ENCODE measurements around the gene SECISBP2L.

DNA sequence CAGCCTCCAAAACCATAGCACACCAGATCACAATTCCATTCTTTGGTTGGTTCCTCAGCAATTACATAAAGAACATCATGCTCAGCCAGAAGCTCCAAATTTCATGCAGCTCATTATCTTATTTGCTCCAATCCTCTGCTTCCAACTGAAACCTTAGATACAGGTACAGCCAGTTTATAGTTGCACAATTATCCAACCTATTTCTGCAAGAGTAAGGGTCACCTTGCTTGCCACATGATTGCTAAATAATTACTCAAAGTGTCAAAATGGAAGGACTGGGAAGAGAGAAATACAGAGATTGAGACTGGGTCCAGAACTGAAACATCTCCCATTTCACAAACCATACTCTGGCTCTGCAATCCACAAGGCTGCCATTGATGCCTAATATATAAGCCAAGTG lies 59.1 kb downstream of the SECISBP2L start:
- no peak for TF ChIP-seq CTCF (IDR thresholded peaks at IDR 0.05 in 4 of 5, conservative IDR thresholded peaks at IDR 0.05 in 1 of 5)
- no peak for TF ChIP-seq POLR2A (IDR thresholded peaks at IDR 0.05)

All from gastrocnemius medialis (tissue), 4 donors.